ENCODE results near the gene RAB3GAP2.

GRCh38 chr1:220272047-220272840, at the start of gene RAB3GAP2:
- TF ChIP-seq CTCF (conservative IDR thresholded peaks at IDR 0.05 in 1 of 2, IDR thresholded peaks at IDR 0.05 in 1 of 2; ENCODE audit: low read depth in 1 of 2, low read length in 2 of 2) (no peak), EZH2 (IDR thresholded peaks at IDR 0.05; ENCODE audit: low read length, missing control alignments) (no peak)

Measured in fibroblast of lung (primary cell).